Motor neuron (in vitro differentiated cells): Measurements from ENCODE around the gene PARD3B. TPM values are rescaled to one million over a fixed set of nuclear protein-coding genes. Genes with fewer than 3 reads are reported as not detected.
A peak's percentile ranks its signal among the peaks of the same experiment; 100 is the strongest.

ENCODE experiments used
- ATAC-seq, 8 experiments: fragments of 200-7000 bp; cut with Tn5 transposase; replicated peaks in 6 of 8; 2 replicates each; pipeline ENCODE4 v1.8.0; 2021; ENCODE audit warnings: mild to moderate bottlenecking in 8 of 8, moderate library complexity in 8 of 8
- H3K27ac ChIP-seq, 2 donors: fragments of 250-450 bp; sonication (Bioruptor Pico); 2 replicates each; pipeline ENCODE4 v1.9.0; 2021; ENCODE audit warnings: antibody characterized with exemption in 2 of 2, mild to moderate bottlenecking in 2 of 2, moderate library complexity in 1 of 2
- H3K4me1 ChIP-seq, 2 donors: fragments of 250-450 bp; sonication (Bioruptor Pico); replicated peaks in 1 of 2; 2 replicates each; pipeline ENCODE4 v1.6.1; 2021; ENCODE audit warnings: antibody characterized with exemption in 2 of 2, mild to moderate bottlenecking in 2 of 2, moderate library complexity in 1 of 2
- H3K4me3 ChIP-seq, 5 donors: fragments of 250-450 bp; sonication (Bioruptor Pico); 2 replicates each; pipeline ENCODE4 v1.9.0; 2021; ENCODE audit warnings: antibody characterized with exemption in 5 of 5, mild to moderate bottlenecking in 5 of 5, moderate library complexity in 4 of 5
- WGBS, 10 experiments: fragments of 450-650 bp; shearing (Covaris generic); methylation state at CpG; one replicate each; pipeline ENCODE4 v1.0.0; 2022; 5-methylcytosine and 5-hydroxymethylcytosine counted together
- in situ Hi-C, 9 experiments: fragments of 400-800 bp; cut with MboI; loops; one replicate each; pipeline ENCODE4 v1.15.0; 2021; ENCODE audit warnings: low sequenced_read_pairs in 9 of 9, low pct_unique_long_range_greater_than_20kb in 2 of 9; ENCODE audit not compliant: unreplicated experiment in 9 of 9
- total RNA-seq, 8 experiments: library from RNA; unstranded; fragments of 300-600 nt; gene quantifications; 2 replicates each; pipeline versions ENCODE4 v1.2.3 to v1.2.4, GENCODE V29; 2022

PARD3B gene
- total RNA-seq, 8 experiments from 2014 or later = 3.1 to 24.3 (median 10.4) TPM

DNA sequence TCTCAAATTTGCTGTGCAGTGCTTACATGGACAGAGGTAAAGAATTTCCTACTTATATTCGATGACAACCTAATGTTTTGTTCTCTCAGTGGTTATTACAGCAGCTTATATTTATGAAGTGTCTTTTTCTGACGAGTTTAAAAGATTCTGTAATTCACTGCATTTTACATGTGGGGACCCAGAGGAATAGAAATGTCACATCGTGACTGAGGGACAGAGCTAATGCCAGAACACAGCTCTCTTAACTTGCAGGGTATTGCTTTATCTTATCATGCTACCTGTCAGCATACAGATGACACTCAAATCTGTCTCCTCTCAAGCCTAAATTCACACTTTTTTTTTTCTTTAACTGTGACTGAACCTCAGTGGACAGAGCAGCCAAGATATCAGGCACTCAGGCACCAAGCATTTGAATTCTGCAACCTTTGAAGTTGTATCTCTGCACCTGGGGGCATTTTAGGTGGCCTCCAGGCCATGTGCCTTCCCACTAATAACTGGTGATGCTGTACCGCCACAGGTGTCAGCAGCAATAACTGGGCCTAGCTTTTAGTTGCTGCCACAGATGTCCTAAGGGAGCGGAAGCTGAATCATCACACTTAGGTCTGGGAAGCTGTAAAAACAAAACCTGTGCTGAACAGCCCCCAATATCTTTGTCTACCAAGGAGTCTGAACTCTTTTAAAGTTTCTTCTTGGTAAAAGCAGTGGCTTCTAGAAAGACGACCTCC lies 821.2 kb downstream of the PARD3B start:
- Histone ChIP-seq H3K27ac (no peak overlapping the region), H3K4me1 (peaks cover 0 to 4% of the 10 kb centered on the region in 2 donors), H3K4me3 (no peak overlapping the region)
- 60 to 100% (median 85%) methylated on average over 2 to 5 of the region's 6 CpGs; no CpG with 5 or more reads in 1 of the 10 experiments for WGBS, 10 experiments
- in situ Hi-C loops = loop anchor here in 1 of 9 experiments (25.0 kb wide), 1 partner anchor 296 kb away; no protein-coding TSS in a partner anchor
- ATAC-seq = no peak

DNA sequence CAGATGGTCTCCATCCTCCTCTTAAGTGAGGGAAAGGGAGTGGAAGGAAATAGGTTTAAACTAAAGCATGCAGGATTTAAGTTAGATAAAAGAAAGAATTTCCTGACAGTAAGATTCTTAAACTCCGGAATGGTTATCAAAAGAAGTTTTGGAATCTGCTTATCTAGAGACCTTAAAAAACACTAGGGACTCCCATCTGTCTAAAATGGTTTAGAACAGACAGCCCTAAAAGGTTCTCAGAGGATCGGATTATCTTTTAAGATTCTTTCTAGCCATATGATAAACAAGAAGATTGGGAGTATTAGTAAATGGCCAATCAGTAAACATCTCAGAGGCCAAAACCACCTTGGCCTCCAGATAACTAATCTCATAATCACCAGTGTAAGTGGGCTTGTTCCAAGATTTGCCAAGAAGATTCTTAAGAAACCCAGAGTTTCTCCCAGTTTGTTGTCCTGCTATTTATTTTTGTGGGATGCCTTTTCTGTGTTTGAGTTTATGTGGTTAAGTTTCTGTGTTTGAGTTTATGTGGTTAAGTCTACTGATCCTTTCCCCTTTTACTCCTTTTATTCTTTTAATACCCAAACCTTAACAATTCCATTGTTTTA lies 822.2 kb downstream of the PARD3B start:
- in situ Hi-C loops = loop anchor here in 1 of 9 experiments (25.0 kb wide), 1 partner anchor 295 kb away; no protein-coding TSS in a partner anchor
- 80 to 100% (median 92%) methylated on average over 1 to 2 of the region's 2 CpGs for WGBS, 10 experiments
- Histone ChIP-seq H3K4me3 (no peak overlapping the region), H3K4me1 (peaks cover 0 to 4% of the 10 kb centered on the region in 2 donors), H3K27ac (no peak overlapping the region)
- no peak for ATAC-seq

DNA sequence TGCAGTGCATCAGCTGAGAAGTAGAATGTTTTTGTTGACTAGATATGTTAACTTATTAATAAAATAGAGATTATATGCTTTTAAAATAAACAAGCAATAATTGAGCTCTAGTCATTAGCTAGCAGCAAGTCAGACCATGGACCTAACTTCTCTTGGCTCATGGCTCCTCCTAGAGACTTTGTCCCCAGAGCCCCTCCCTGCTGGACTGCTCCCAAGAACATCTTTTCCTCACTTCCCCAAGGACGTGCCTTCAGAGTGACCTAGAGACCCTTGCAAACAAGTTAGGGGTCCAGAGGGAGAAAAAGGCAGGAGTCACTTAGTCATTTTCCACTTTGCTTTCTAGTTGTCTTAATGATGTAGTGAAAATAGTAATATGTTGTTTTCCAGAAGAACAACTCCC lies 824.5 kb downstream of the PARD3B start:
- ATAC-seq = no peak
- Histone ChIP-seq H3K27ac (no peak overlapping the region), H3K4me1 (no peaks in the 10 kb centered on the region), H3K4me3 (no peak overlapping the region)
- WGBS, 10 experiments = 0 to 88% (median 59%) methylated on average over 1 of the region's 1 CpG; no CpG with 5 or more reads in 4 of the 10 experiments
- in situ Hi-C loops = loop anchor here in 1 of 9 experiments (25.0 kb wide), 1 partner anchor 292 kb away; no protein-coding TSS in a partner anchor

- 71 to 100% (median 100%) methylated on average over 1 to 2 of the region's 2 CpGs; no CpG with 5 or more reads in 5 of the 10 experiments for WGBS, 10 experiments
- in situ Hi-C loops = loop anchor here in 1 of 9 experiments (25.0 kb wide), 1 partner anchor 292 kb away; no protein-coding TSS in a partner anchor
- ATAC-seq = no peak
- no peaks in the 10 kb centered on the region for H3K4me1 ChIP-seq
- no peak overlapping the region for H3K4me3 ChIP-seq
- H3K27ac ChIP-seq = no peak overlapping the region
These were observed 825.5 kb downstream of the PARD3B start for GRCh38 chr2:205370726-205371125.

DNA sequence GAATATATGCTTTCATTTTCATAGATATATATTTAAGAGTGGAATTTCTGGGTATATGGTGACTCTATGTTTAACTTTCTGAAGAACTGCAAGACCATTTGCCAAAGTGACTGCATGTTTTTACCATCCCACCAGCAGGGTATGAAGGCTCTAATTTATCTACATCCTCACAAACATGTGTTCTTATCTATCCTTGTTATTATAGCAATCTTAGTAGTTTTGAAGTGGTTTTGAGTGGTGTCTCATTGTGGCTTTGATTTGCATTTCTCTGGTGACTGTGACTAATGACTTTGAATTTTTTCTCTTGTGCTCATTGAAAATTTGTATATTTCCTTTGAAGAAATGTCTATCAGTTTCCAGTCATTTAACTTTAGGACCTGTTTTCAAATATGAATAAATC lies 826.9 kb downstream of the PARD3B start:
- no peaks in the 10 kb centered on the region for H3K4me1 ChIP-seq
- in situ Hi-C loops = loop anchor here in 1 of 9 experiments (25.0 kb wide), 1 partner anchor 290 kb away; no protein-coding TSS in a partner anchor
- peak in 2 of 8 experiments; percentile 26 to 60 for ATAC-seq
- no peak overlapping the region for H3K4me3 ChIP-seq
- H3K27ac ChIP-seq = no peak overlapping the region

DNA sequence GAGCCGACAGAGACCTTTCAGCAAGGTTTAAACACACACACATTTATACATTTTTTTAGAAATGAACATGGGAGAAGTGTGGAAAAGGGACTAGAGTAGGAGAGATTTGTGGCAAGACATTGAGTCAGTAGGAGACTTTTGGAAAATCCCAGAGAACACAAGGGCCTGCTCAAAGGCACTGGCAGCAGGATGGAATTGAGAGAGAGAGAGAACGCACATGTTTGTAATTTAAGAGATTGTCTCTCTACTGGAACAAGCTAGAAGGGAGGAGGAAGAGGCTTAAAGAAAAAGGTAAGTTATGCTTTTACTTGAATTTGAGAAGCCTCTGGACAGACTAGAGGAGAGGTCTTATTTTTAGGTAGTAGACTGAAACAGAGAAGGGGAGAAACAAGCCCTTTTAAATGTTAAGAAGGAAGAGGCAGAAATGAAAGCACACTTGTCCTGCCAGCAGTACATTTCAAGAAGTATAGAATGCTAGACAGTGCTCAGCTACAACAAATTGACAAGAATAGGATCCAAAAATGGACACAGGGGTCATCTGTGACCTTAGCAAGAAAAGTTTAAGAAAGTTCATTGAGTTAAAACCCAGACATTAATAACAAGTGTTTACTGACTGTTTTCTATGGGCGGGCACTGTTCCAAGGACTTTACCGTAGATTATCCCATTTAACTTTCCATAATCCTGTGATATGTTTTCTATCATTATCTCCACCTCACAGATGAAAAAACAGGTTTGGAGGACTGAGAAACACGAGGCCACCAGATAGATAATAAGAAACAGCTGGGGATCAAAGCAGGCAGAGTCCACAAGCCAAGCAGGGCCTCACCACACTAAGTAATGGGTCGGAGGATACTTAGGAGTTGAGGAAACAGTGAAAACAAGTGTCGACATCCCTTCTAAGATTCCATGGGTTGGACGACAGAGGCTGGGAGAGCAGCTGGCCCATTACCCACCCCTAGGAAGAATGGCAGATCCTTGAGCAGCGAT lies 830.5 kb downstream of the PARD3B start:
- ATAC-seq = no peak
- H3K4me1 ChIP-seq = no peaks in the 10 kb centered on the region
- H3K4me3 ChIP-seq = no peak overlapping the region
- in situ Hi-C loops = no loop called here
- H3K27ac ChIP-seq = no peak overlapping the region
- 51 to 100% (median 75%) methylated on average over 1 to 8 of the region's 9 CpGs for WGBS, 10 experiments

DNA sequence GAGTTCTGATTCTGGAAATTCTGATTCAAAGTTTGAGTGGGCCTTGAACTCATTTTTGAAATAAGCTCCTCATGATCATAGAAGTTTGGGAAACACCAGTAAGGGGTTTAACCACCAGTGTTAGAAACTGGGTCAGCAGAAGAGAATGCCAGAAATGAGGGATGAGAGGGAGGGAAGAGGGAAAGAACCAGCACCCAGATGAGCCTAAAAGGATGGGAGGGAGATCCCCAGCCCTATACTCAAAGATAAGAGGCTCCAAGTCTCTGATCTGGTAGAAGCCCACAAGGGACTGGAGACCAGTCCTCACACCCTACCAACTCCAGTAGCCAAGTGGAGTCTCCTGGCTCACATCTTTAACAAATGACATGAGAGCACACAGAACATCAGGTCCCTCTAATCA lies 832.0 kb downstream of the PARD3B start:
- in situ Hi-C loops = no loop called here
- Histone ChIP-seq H3K4me1 (no peaks in the 10 kb centered on the region), H3K4me3 (no peak overlapping the region), H3K27ac (no peak overlapping the region)
- ATAC-seq = no peak

DNA sequence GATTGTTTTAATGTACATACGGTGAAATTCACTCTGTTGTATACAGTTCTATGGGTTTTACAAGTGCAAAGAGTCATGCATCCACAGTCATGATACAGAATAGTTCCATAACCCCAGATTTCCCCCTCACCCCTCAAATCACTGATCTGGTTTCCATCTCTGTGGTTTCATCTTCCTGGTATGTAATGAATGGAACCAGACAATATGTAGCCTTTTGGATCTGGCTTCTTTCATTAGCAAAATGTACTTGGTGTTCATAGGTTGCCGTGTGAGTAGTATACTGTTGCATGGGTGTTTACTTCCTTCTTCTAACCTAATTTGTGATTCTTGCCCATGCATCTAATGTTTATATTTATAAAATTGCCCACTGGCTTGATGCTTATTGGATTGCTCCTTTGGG lies 838.3 kb downstream of the PARD3B start:
- H3K4me1 ChIP-seq = peaks cover 5 to 13% of the 10 kb centered on the region in 2 donors
- in situ Hi-C loops = no loop called here
- H3K4me3 ChIP-seq = no peak overlapping the region
- H3K27ac ChIP-seq = no peak overlapping the region
- no peak for ATAC-seq
- 70 to 100% (median 92%) methylated on average over 1 to 2 of the region's 2 CpGs; no CpG with 5 or more reads in 2 of the 10 experiments for WGBS, 10 experiments

GRCh38 chr2:205386109-205386508 lies 840.8 kb downstream of the PARD3B start:
- H3K4me1 ChIP-seq = peaks cover 5 to 13% of the 10 kb centered on the region in 2 donors
- in situ Hi-C loops = no loop called here
- no peak for ATAC-seq

GRCh38 chr2:205387350-205388055 lies 842.2 kb downstream of the PARD3B start:
- H3K4me3 ChIP-seq = no peak overlapping the region
- in situ Hi-C loops = no loop called here
- 13 to 100% (median 71%) methylated on average over 1 to 5 of the region's 5 CpGs; no CpG with 5 or more reads in 3 of the 10 experiments for WGBS, 10 experiments
- H3K4me1 ChIP-seq = peaks cover 5 to 13% of the 10 kb centered on the region in 2 donors
- ATAC-seq = no peak
- no peak overlapping the region for H3K27ac ChIP-seq

More at GRCh38 chr2:205386109-205386508, 840.8 kb downstream of the PARD3B start:
- 44 to 100% (median 78%) methylated on average over 1 to 3 of the region's 3 CpGs; no CpG with 5 or more reads in 1 of the 10 experiments for WGBS, 10 experiments
- no peak overlapping the region for H3K4me3 ChIP-seq
- H3K27ac ChIP-seq = no peak overlapping the region

GRCh38 chr2:205390866-205391265 lies 845.6 kb downstream of the PARD3B start:
- 40 to 100% (median 86%) methylated on average over 1 to 4 of the region's 4 CpGs; no CpG with 5 or more reads in 3 of the 10 experiments for WGBS, 10 experiments
- Histone ChIP-seq H3K27ac (no peak overlapping the region), H3K4me1 (peaks cover 5 to 10% of the 10 kb centered on the region in 2 donors), H3K4me3 (no peak overlapping the region)
- in situ Hi-C loops = no loop called here
- ATAC-seq = no peak

- no peak for ATAC-seq
- Histone ChIP-seq H3K4me1 (peaks cover 0 to 4% of the 10 kb centered on the region in 2 donors), H3K27ac (no peak overlapping the region), H3K4me3 (no peak overlapping the region)
- 83 to 100% (median 93%) methylated on average over 1 to 6 of the region's 6 CpGs for WGBS, 10 experiments
- in situ Hi-C loops = no loop called here
These were observed 856.2 kb downstream of the PARD3B start for GRCh38 chr2:205401511-205401910.
